CD14-positive monocyte (primary cell): ENCODE data around the gene CD69. TPM values are rescaled to one million over a fixed set of nuclear protein-coding genes. Genes with fewer than 3 reads are reported as not detected.

Experiments used
- DNase-seq, 3 donors: peaks; one replicate each; pipeline ENCODE4 v3.0.0-alpha.2; 2011 to 2022
- H2AFZ ChIP-seq: 2 replicates; pipeline ENCODE4 v1.6.0; 2012; ENCODE audit warnings: mild to moderate bottlenecking, low read depth, low read length, inconsistent platforms; ENCODE audit not compliant: insufficient read depth, poor library complexity, severe bottlenecking
- H3K27ac ChIP-seq, 2 donors: 1 replicate in 1 of 2; 2 replicates in 1 of 2; pipeline ENCODE4 v1.5.1; 2012 to 2013; ENCODE audit warnings: low read length in 2 of 2, control low read depth in 1 of 2, inconsistent platforms in 1 of 2, low read depth in 1 of 2, mild to moderate bottlenecking in 1 of 2
- H3K27me3 ChIP-seq, 2 donors: one replicate each; pipeline versions ENCODE4 v1.6.0 to v1.6.1; 2011 to 2013; ENCODE audit warnings: low read length in 2 of 2; ENCODE audit not compliant: control insufficient read depth in 2 of 2, insufficient read depth in 2 of 2
- H3K36me3 ChIP-seq, 2 donors: replicated peaks in 1 of 2; 1 replicate in 1 of 2; 2 replicates in 1 of 2; pipeline versions ENCODE4 v1.5.1 to v1.6.1; 2012 to 2013; ENCODE audit warnings: low read length in 2 of 2, control low read depth in 1 of 2, inconsistent platforms in 1 of 2, mild to moderate bottlenecking in 1 of 2; ENCODE audit not compliant: insufficient read depth in 2 of 2, control insufficient read depth in 1 of 2
- H3K4me1 ChIP-seq, 2 donors: 1 replicate in 1 of 2; 2 replicates in 1 of 2; pipeline versions ENCODE4 v1.5.1 to v1.6.1; 2012 to 2013; ENCODE audit warnings: low read length in 2 of 2, control low read depth in 1 of 2, inconsistent platforms in 1 of 2, mild to moderate bottlenecking in 1 of 2, moderate library complexity in 1 of 2; ENCODE audit not compliant: insufficient read depth in 2 of 2, control insufficient read depth in 1 of 2
- H3K4me2 ChIP-seq: replicated peaks from 2 replicates; pipeline ENCODE3; 2012; ENCODE audit warnings: low read length, moderate library complexity, mild to moderate bottlenecking; ENCODE audit not compliant: poor library complexity, severe bottlenecking; ENCODE audit errors: extremely low read depth
- H3K4me3 ChIP-seq, 3 experiments: fragments of 200-600 bp in 1 of 3; sonication (generic) in 1 of 3; replicated peaks in 1 of 3; 1 replicate in 2 of 3; 2 replicates in 1 of 3; pipeline ENCODE4 v1.5.1; 2011 to 2013; ENCODE audit warnings: low read length in 3 of 3, mild to moderate bottlenecking in 3 of 3, control low read depth in 2 of 3, low read depth in 2 of 3, inconsistent platforms in 1 of 3, moderate library complexity in 1 of 3
- H3K79me2 ChIP-seq: 2 replicates; pipeline ENCODE4 v1.6.0; 2012; ENCODE audit warnings: mild to moderate bottlenecking, control low read depth, inconsistent platforms, low read length, moderate library complexity; ENCODE audit not compliant: insufficient read depth
- H3K9ac ChIP-seq: 2 replicates; pipeline ENCODE4 v1.6.0; 2017; ENCODE audit warnings: low read length, mild to moderate bottlenecking; ENCODE audit not compliant: insufficient read depth, poor library complexity, severe bottlenecking
- H3K9me3 ChIP-seq, 2 donors: replicated peaks in 1 of 2; 1 replicate in 1 of 2; 2 replicates in 1 of 2; pipeline versions ENCODE4 v1.5.1 to v1.6.1; 2012 to 2013; ENCODE audit warnings: low read length in 2 of 2, control low read depth in 1 of 2; ENCODE audit not compliant: control insufficient read depth in 1 of 2, insufficient read depth in 1 of 2
- H4K20me1 ChIP-seq: 2 replicates; pipeline ENCODE4 v1.6.0; 2012; ENCODE audit warnings: mild to moderate bottlenecking, low read length, control low read depth, moderate library complexity; ENCODE audit not compliant: insufficient read depth
- H3K27ac Mint-ChIP-seq, 7 donors: one replicate each; pipeline ENCODE4 v1.8.0; 2020; ENCODE audit warnings: mild to moderate bottlenecking in 7 of 7, mixed read lengths in 7 of 7, moderate library complexity in 6 of 7, inconsistent platforms in 2 of 7
- H3K27me3 Mint-ChIP-seq, 3 donors: one replicate each; pipeline ENCODE4 v1.8.0; 2021 to 2022; ENCODE audit warnings: low read depth in 3 of 3, mild to moderate bottlenecking in 3 of 3, mixed read lengths in 3 of 3, moderate library complexity in 3 of 3, inconsistent platforms in 1 of 3
- H3K36me3 Mint-ChIP-seq, 2 donors: one replicate each; pipeline ENCODE4 v1.8.0; 2020; ENCODE audit warnings: mixed read lengths in 2 of 2, inconsistent platforms in 1 of 2, mild to moderate bottlenecking in 1 of 2
- H3K4me1 Mint-ChIP-seq: one replicate; pipeline ENCODE4 v1.8.0; 2020; ENCODE audit warnings: mild to moderate bottlenecking, mixed read lengths
- H3K4me3 Mint-ChIP-seq, 2 donors: one replicate each; pipeline ENCODE4 v1.8.0; 2020; ENCODE audit warnings: mild to moderate bottlenecking in 2 of 2, mixed read lengths in 2 of 2, moderate library complexity in 1 of 2
- H3K9me3 Mint-ChIP-seq, 7 donors: one replicate each; pipeline ENCODE4 v1.8.0; 2020 to 2022; ENCODE audit warnings: mixed read lengths in 7 of 7, mild to moderate bottlenecking in 6 of 7, moderate library complexity in 6 of 7, inconsistent platforms in 2 of 7
- WGBS: methylation state at CpG from one replicate; pipeline ENCODE4 v1.1.5; 2013; ENCODE audit warnings: missing lambda C conversion rate; ENCODE audit not compliant: insufficient coverage; 5-methylcytosine and 5-hydroxymethylcytosine counted together
- intact Hi-C, 2 donors: fragments of 100-400 bp; cut with micrococcal nuclease; formaldehyde crosslinking; loops; one replicate each; pipeline versions ENCODE4 v1.15.0 to v1.15.1; 2023
- polyA plus RNA-seq, 3 donors: library from polyadenylated mRNA; depleted of rRNA in 1 of 3; unstranded in 2 of 3; stranded (reverse) in 1 of 3; fragments of 300-500 nt in 2 of 3; fragments of >200 nt in 1 of 3; fragmentation: Illumina TruSeq in 2 of 3; gene quantifications; 1 replicate in 2 of 3; 2 replicates in 1 of 3; pipeline ENCODE4 v1.2.3, GENCODE V29; 2012 to 2021
- TF ChIP-seq, protein P1 (sequence below): fragments of 200-600 bp; IDR thresholded peaks from one replicate; pipeline ENCODE4 v1.8.0; 2022; ENCODE audit warnings: antibody characterized with exemption, mild to moderate bottlenecking

CD69 gene
- polyA plus RNA-seq, 3 donors: 5.8 to 12.4 (median 6.0) TPM

GRCh38 chr12:9760120-9760519, 581 bp downstream of the CD69 start:
- Histone ChIP-seq H3K27me3 (no peaks in the 10 kb centered on the region), H3K27ac (no peak overlapping the region), H3K4me2 (no peak overlapping the region), H3K4me3 (peak overlapping the region in 2 of 3 experiments; percentile 19 to 60), H3K4me1 (peaks cover 34 to 58% of the 10 kb centered on the region in 2 donors), H2AFZ (no peak overlapping the region), H3K79me2 (no peaks in the 10 kb centered on the region), H4K20me1 (no peaks in the 10 kb centered on the region), H3K9me3 (no peaks in the 10 kb centered on the region), H3K36me3 (no peaks in the 10 kb centered on the region), H3K9ac (no peak overlapping the region)
- Mint-ChIP-seq H3K27ac (peak overlapping the region in 2 of 7 donors; percentile 63 to 70), H3K36me3 (peaks cover 0 to 5% of the 10 kb centered on the region in 2 donors), H3K27me3 (peaks cover 4 to 9% (median 5%) of the 10 kb centered on the region in 3 donors), H3K4me3 (peak overlapping the region; percentile 46 to 68), H3K9me3 (no peaks in the 10 kb centered on the region), H3K4me1 (peaks cover 63% of the 10 kb centered on the region)
- WGBS: no CpG with 5 or more reads among the region's 1 CpG
- TF ChIP-seq, protein P1, sequence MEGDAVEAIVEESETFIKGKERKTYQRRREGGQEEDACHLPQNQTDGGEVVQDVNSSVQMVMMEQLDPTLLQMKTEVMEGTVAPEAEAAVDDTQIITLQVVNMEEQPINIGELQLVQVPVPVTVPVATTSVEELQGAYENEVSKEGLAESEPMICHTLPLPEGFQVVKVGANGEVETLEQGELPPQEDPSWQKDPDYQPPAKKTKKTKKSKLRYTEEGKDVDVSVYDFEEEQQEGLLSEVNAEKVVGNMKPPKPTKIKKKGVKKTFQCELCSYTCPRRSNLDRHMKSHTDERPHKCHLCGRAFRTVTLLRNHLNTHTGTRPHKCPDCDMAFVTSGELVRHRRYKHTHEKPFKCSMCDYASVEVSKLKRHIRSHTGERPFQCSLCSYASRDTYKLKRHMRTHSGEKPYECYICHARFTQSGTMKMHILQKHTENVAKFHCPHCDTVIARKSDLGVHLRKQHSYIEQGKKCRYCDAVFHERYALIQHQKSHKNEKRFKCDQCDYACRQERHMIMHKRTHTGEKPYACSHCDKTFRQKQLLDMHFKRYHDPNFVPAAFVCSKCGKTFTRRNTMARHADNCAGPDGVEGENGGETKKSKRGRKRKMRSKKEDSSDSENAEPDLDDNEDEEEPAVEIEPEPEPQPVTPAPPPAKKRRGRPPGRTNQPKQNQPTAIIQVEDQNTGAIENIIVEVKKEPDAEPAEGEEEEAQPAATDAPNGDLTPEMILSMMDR: no peak
- intact Hi-C loops: no loop called here
- no peak for DNase-seq

- H3K79me2 ChIP-seq: no peaks in the 10 kb centered on the region
- no peak overlapping the region for H3K4me2 ChIP-seq
- no CpG with 5 or more reads among the region's 1 CpG for whole genome bisulfite sequencing
- TF ChIP-seq, protein P1: no peak
- Mint-ChIP-seq H3K36me3 (peaks cover 0 to 5% of the 10 kb centered on the region in 2 donors), H3K27ac (peak overlapping the region in 5 of 7 donors; percentile 3 to 70 (median 21)), H3K27me3 (peaks cover 2 to 9% (median 4%) of the 10 kb centered on the region in 3 donors), H3K4me1 (peaks cover 59% of the 10 kb centered on the region), H3K4me3 (peak overlapping the region; percentile 47 to 53), H3K9me3 (no peaks in the 10 kb centered on the region)
- H3K9me3 ChIP-seq: no peaks in the 10 kb centered on the region
- intact Hi-C loops: no loop called here
- H4K20me1 ChIP-seq: no peaks in the 10 kb centered on the region
- no peak overlapping the region for H3K9ac ChIP-seq
- H3K27me3 ChIP-seq: no peaks in the 10 kb centered on the region
- no peak overlapping the region for H2AFZ ChIP-seq
- no peak overlapping the region for H3K27ac ChIP-seq
- DNase-seq: no peak
- H3K4me3 ChIP-seq: peak overlapping the region in 1 of 3 experiments; percentile 13
- H3K36me3 ChIP-seq: no peaks in the 10 kb centered on the region
- H3K4me1 ChIP-seq: peaks cover 32 to 53% of the 10 kb centered on the region in 2 donors
Measured at GRCh38 chr12:9759694-9760093, 1.0 kb downstream of the CD69 start.
